H1 (cell line): ENCODE measurements around the gene SKP1. TPM values are rescaled to one million over a fixed set of nuclear protein-coding genes. Genes with fewer than 3 reads are reported as not detected.

ENCODE experiments used
- CTCF ChIA-PET: fragments of 300-600 bp; sonication (Branson Sonifier 250); formaldehyde crosslinking; loops from one replicate; lab custom pipeline; 2021; ENCODE audit not compliant: partially characterized antibody; lab: Charles Lee
- POLR2A ChIA-PET: fragments of 300-600 bp; sonication (Branson Sonifier 250); formaldehyde crosslinking; loops from one replicate; lab custom pipeline; 2021; ENCODE audit warnings: inconsistent platforms; ENCODE audit not compliant: partially characterized antibody; lab: Charles Lee
- DNase-seq, 2 experiments: peaks; one replicate each; pipeline versions ENCODE4 v3.0.0 to v3.0.0-alpha.2; 2010 to 2022; ENCODE audit warnings: low spot score in 2 of 2, low read depth in 1 of 2, mixed read lengths in 1 of 2
- FAIRE-seq: peaks from 2 replicates; lab custom pipeline; 2011; peaks lifted over from hg19 to GRCh38; lab: Jason Lieb, UNC
- H2AFZ ChIP-seq: 2 replicates; pipeline ENCODE4 v1.8.1; 2012; ENCODE audit warnings: low read length, inconsistent platforms
- H2AK5ac ChIP-seq: 2 replicates; pipeline ENCODE4 v1.6.1; 2013; ENCODE audit warnings: low read depth, low read length
- H2BK120ac ChIP-seq: replicated peaks from 2 replicates; pipeline ENCODE3; 2013; ENCODE audit warnings: low read depth, low read length, inconsistent platforms
- H2BK12ac ChIP-seq: 2 replicates; pipeline ENCODE4 v1.6.1; 2013; ENCODE audit warnings: low read depth, low read length
- H2BK15ac ChIP-seq: 2 replicates; pipeline ENCODE4 v1.6.1; 2013; ENCODE audit warnings: low read length
- H2BK20ac ChIP-seq: 2 replicates; pipeline ENCODE4 v1.6.1; 2013; ENCODE audit warnings: low read length
- H2BK5ac ChIP-seq: 2 replicates; pipeline ENCODE4 v1.6.1; 2013; ENCODE audit warnings: low read depth, low read length
- H3K14ac ChIP-seq: 2 replicates; pipeline ENCODE4 v1.6.1; 2013; ENCODE audit warnings: inconsistent platforms; ENCODE audit not compliant: insufficient read length
- H3K18ac ChIP-seq: 2 replicates; pipeline ENCODE4 v1.6.1; 2013; ENCODE audit warnings: low read length; ENCODE audit errors: extremely low read depth
- H3K23ac ChIP-seq: 2 replicates; pipeline ENCODE4 v1.6.1; 2013; ENCODE audit warnings: inconsistent platforms; ENCODE audit not compliant: insufficient read length
- H3K23me2 ChIP-seq: 2 replicates; pipeline ENCODE4 v1.6.1; 2013; ENCODE audit warnings: low read depth, low read length
- H3K27ac ChIP-seq: 2 replicates; pipeline ENCODE4 v1.6.1; 2011; ENCODE audit warnings: low read depth, low read length, inconsistent platforms
- H3K27me3 ChIP-seq, 4 experiments: replicated peaks in 1 of 4; 1 replicate in 1 of 4; 2 replicates in 3 of 4; pipeline versions ENCODE4 v1.6.1 to v1.8.1; 2011 to 2013; ENCODE audit warnings: low read length in 3 of 4, mild to moderate bottlenecking in 3 of 4, inconsistent platforms in 2 of 4, mixed read lengths in 2 of 4, moderate library complexity in 1 of 4; ENCODE audit not compliant: control insufficient read depth in 3 of 4, insufficient read depth in 3 of 4; ENCODE audit errors: extremely low read depth in 1 of 4
- H3K36me3 ChIP-seq, 4 experiments: 2 replicates each; pipeline versions ENCODE4 v1.6.1 to v1.8.1; 2011 to 2013; ENCODE audit warnings: mild to moderate bottlenecking in 4 of 4, low read length in 3 of 4, moderate library complexity in 2 of 4, control low read depth in 1 of 4, inconsistent platforms in 1 of 4; ENCODE audit not compliant: insufficient read depth in 4 of 4, control insufficient read depth in 2 of 4
- H3K4ac ChIP-seq: replicated peaks from 2 replicates; pipeline ENCODE3; 2013; ENCODE audit warnings: low read length, low read depth, mixed read lengths, inconsistent platforms; ENCODE audit not compliant: insufficient read length
- H3K4me1 ChIP-seq, 4 experiments: replicated peaks in 1 of 4; 1 replicate in 1 of 4; 2 replicates in 3 of 4; pipeline versions ENCODE4 v1.6.1 to v1.8.1; 2011 to 2013; ENCODE audit warnings: low read length in 3 of 4, inconsistent platforms in 2 of 4, mixed read lengths in 1 of 4; ENCODE audit not compliant: insufficient read depth in 4 of 4, control insufficient read depth in 3 of 4
- H3K4me2 ChIP-seq, 2 experiments: 2 replicates each; pipeline versions ENCODE4 v1.6.1 to v1.8.1; 2011 to 2013; ENCODE audit warnings: low read depth in 2 of 2, low read length in 2 of 2, control low read depth in 1 of 2, inconsistent platforms in 1 of 2, mild to moderate bottlenecking in 1 of 2; ENCODE audit not compliant: insufficient read depth in 1 of 2
- H3K4me3 ChIP-seq, 4 experiments: fragments of 200-600, 300-600 bp in 1 of 4; sonication (generic), shearing (Covaris generic), sonication (Bioruptor Twin) in 1 of 4; 2 replicates each; pipeline versions ENCODE4 v1.5.1 to v1.8.1; 2011 to 2016; ENCODE audit warnings: low read length in 4 of 4, low read depth in 3 of 4, control low read depth in 2 of 4, inconsistent platforms in 2 of 4, mild to moderate bottlenecking in 2 of 4, mixed read lengths in 1 of 4, moderate library complexity in 1 of 4; ENCODE audit not compliant: insufficient read depth in 2 of 4; ENCODE audit errors: extremely low read depth in 1 of 4
- H3K56ac ChIP-seq: replicated peaks from 2 replicates; pipeline ENCODE3; 2013; ENCODE audit warnings: low read depth, mild to moderate bottlenecking, mixed read lengths, low read length, inconsistent platforms; ENCODE audit not compliant: insufficient read length
- H3K79me1 ChIP-seq: 2 replicates; pipeline ENCODE4 v1.6.1; 2013; ENCODE audit warnings: low read depth, low read length, control low read depth
- H3K79me2 ChIP-seq, 2 experiments: 2 replicates each; pipeline versions ENCODE4 v1.6.1 to v1.8.1; 2012 to 2013; ENCODE audit warnings: low read length in 2 of 2, mild to moderate bottlenecking in 2 of 2, inconsistent platforms in 1 of 2; ENCODE audit not compliant: insufficient read depth in 2 of 2, control insufficient read depth in 1 of 2
- H3K9ac ChIP-seq, 4 experiments: replicated peaks in 1 of 4; 1 replicate in 1 of 4; 2 replicates in 3 of 4; pipeline versions ENCODE4 v1.6.1 to v1.8.1; 2011 to 2013; ENCODE audit warnings: low read depth in 3 of 4, low read length in 3 of 4, control low read depth in 2 of 4, mild to moderate bottlenecking in 2 of 4, moderate library complexity in 2 of 4, inconsistent platforms in 1 of 4; ENCODE audit errors: extremely low read depth in 1 of 4
- H3K9me3 ChIP-seq, 2 experiments: 2 replicates each; pipeline versions ENCODE4 v1.6.1 to v1.8.1; 2012 to 2013; ENCODE audit warnings: mild to moderate bottlenecking in 2 of 2, moderate library complexity in 2 of 2, control low read depth in 1 of 2, inconsistent platforms in 1 of 2, low read depth in 1 of 2, low read length in 1 of 2, mixed read lengths in 1 of 2; ENCODE audit not compliant: insufficient read depth in 2 of 2
- H4K20me1 ChIP-seq, 2 experiments: replicated peaks in 1 of 2; 2 replicates each; pipeline versions ENCODE3 to v1.8.1; 2011 to 2013; ENCODE audit warnings: inconsistent platforms in 2 of 2, low read length in 2 of 2, mild to moderate bottlenecking in 1 of 2; ENCODE audit not compliant: insufficient read depth in 2 of 2, control insufficient read depth in 1 of 2
- H4K5ac ChIP-seq: 2 replicates; pipeline ENCODE4 v1.6.1; 2013; ENCODE audit warnings: low read length, low read depth, mixed read lengths, inconsistent platforms; ENCODE audit not compliant: insufficient read length
- H4K8ac ChIP-seq: 2 replicates; pipeline ENCODE4 v1.8.0; 2013; ENCODE audit warnings: mild to moderate bottlenecking, moderate library complexity, low read length, inconsistent platforms; ENCODE audit not compliant: insufficient read depth; ENCODE audit errors: extremely low read depth
- H4K91ac ChIP-seq: replicated peaks from 2 replicates; pipeline ENCODE3; 2013; ENCODE audit warnings: low read length, mixed read lengths, inconsistent platforms; ENCODE audit not compliant: insufficient read length
- CEBPB ChIP-seq: IDR thresholded peaks from 2 replicates; pipeline ENCODE4 v1.6.1; 2012; ENCODE audit warnings: low read depth, low read length
- EGR1 ChIP-seq: IDR thresholded peaks from 2 replicates; pipeline ENCODE4 v1.6.1; 2011; ENCODE audit warnings: low read depth, low read length, borderline replicate concordance
- EZH2 ChIP-seq: fragments of 200-600 bp; sonication (generic); IDR thresholded peaks from 2 replicates; pipeline ENCODE4 v1.7.1; 2012; ENCODE audit warnings: low read depth, mild to moderate bottlenecking, moderate library complexity, low read length, inconsistent platforms; ENCODE audit not compliant: severe bottlenecking
- JUN ChIP-seq: IDR thresholded peaks from 2 replicates; pipeline ENCODE4 v1.6.1; 2011; ENCODE audit warnings: low read depth, mild to moderate bottlenecking, improper control_type of control experiment, low read length
- KDM4A ChIP-seq: IDR thresholded peaks from one replicate; pipeline ENCODE4 v1.7.1; 2012; ENCODE audit warnings: low read depth, mild to moderate bottlenecking, moderate library complexity, low read length, inconsistent platforms; ENCODE audit not compliant: severe bottlenecking
- POLR2A ChIP-seq, 2 experiments: IDR thresholded peaks; 1 replicate in 1 of 2; 2 replicates in 1 of 2; pipeline ENCODE4 v1.6.1; 2011; ENCODE audit warnings: low read depth in 2 of 2, low read length in 2 of 2, mild to moderate bottlenecking in 2 of 2; ENCODE audit errors: control extremely low read depth in 1 of 2
- TAF1 ChIP-seq: IDR thresholded peaks from 2 replicates; pipeline ENCODE4 v1.6.1; 2011; ENCODE audit warnings: mild to moderate bottlenecking, low read depth, low read length
- WGBS, 2 experiments: shearing (Covaris generic) in 1 of 2; methylation state at CpG; one replicate each; pipeline versions ENCODE4 v1.1.6 to v1.1.7; 2013 to 2015; ENCODE audit warnings: low lambda C conversion rate in 2 of 2, mixed read lengths in 2 of 2, inconsistent platforms in 1 of 2, low coverage in 1 of 2, missing lambda C conversion rate in 1 of 2; ENCODE audit not compliant: insufficient replicate concordance in 2 of 2, insufficient coverage in 1 of 2, insufficient read length in 1 of 2; ENCODE audit errors: extremely low coverage in 1 of 2, missing lambda C conversion rate in 1 of 2; 5-methylcytosine and 5-hydroxymethylcytosine counted together
- polyA plus RNA-seq, 7 experiments: library from polyadenylated mRNA; depleted of rRNA in 3 of 7; stranded (reverse) in 5 of 7; unstranded in 2 of 7; fragments of >200 nt in 5 of 7; fragments of 200-250 nt in 2 of 7; gene quantifications; 1 replicate in 5 of 7; 2 replicates in 1 of 7; 4 replicates in 1 of 7; pipeline versions ENCODE4 v1.2.1 to v1.2.3, GENCODE V29; 2011 to 2013; ENCODE audit warnings: missing spikeins in 2 of 7, mixed read lengths in 2 of 7
- total RNA-seq: library from RNA; stranded (reverse); fragmentation: NEBNext Ultra II Directional; extraction: Animal tissue kit (Norgen Biotek cat#: 25700); gene quantifications from 2 replicates; pipeline ENCODE4 v1.2.1, GENCODE V29; 2021
- TF ChIP-seq, protein P1 (sequence below): IDR thresholded peaks from 2 replicates; pipeline ENCODE4 v1.6.1; 2012; ENCODE audit warnings: low read length, inconsistent platforms
- TF ChIP-seq, protein P2 (sequence below): IDR thresholded peaks from 2 replicates; pipeline ENCODE4 v1.6.1; 2012; ENCODE audit warnings: inconsistent platforms

Gene SKP1
- total and polyA plus RNA-seq, 2 of the 8 experiments (the other 6 are each of a cell fraction or from before 2014, with no cell fraction given), result 163 to 332 TPM

DNA sequence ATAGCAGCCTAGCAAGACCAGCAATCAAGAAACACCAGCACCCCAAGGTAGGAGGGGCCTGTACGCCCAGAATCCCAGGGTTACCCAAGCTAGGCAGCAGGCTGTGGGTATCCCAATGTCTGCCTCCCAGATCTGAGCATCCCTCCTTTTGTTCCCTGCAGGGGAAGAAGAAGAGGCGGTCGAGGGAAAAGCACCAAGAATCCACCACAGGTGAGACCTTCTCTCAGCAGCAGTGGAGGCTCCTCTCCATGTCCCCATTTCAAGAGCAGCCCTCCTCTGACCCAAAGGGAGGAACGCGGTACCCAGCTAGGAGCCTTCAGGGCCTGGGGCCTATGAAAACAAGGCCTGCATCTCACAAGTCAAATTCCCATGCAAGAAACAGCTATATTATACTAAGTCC, 33.3 kb downstream of the SKP1 start:
- Histone ChIP-seq H3K4me1 (no peaks in the 10 kb centered on the region; a peak in 2 of 7 replicates), H3K36me3 (peaks cover 4 to 17% (median 12%) of the 10 kb centered on the region in 4 experiments; a peak in 6 of 8 replicates), H3K27me3 (no peaks in the 10 kb centered on the region), H3K79me1 (peaks cover 18% of the 10 kb centered on the region), H3K4me2 (no peak overlapping the region), H2BK12ac (no peak overlapping the region), H2BK5ac (no peak overlapping the region), H2AFZ (no peak overlapping the region), H3K9ac (no peak overlapping the region), H3K4me3 (no peak overlapping the region), H2BK20ac (no peak overlapping the region), H3K9me3 (no peaks in the 10 kb centered on the region), H2BK15ac (no peak overlapping the region), H3K79me2 (0 out of 4 replicates have a peak, but pooled peaks cover 0 to 3% of the 10 kb centered on the region in 2 experiments), H3K23me2 (no peaks in the 10 kb centered on the region), H2BK120ac (no peak overlapping the region), H3K56ac (no peak overlapping the region), H4K8ac (no peak overlapping the region), H3K4ac (no peak overlapping the region), H4K20me1 (peaks cover 16 to 46% of the 10 kb centered on the region in 2 experiments), H3K23ac (no peak overlapping the region), H4K91ac (no peak overlapping the region), H3K27ac (no peak overlapping the region), H2AK5ac (no peak overlapping the region), H3K18ac (no peak overlapping the region), H3K14ac (no peak overlapping the region), H4K5ac (no peak overlapping the region)
- FAIRE-seq (no peak), DNase-seq (peak in 1 of 2 experiments; percentile 38)
- ChIA-PET POLR2A (interaction anchor here (0.7 to 1.5 kb wide), 5 partner anchors 9 to 104 kb away, joined by 3 read pairs; partner anchors contain the start of gene SKP1), CTCF (interaction anchor here (0.7 to 24.3 kb wide), 11 partner anchors 8 to 146 kb away, joined by 3 to 629 read pairs (median 5); no protein-coding TSS in a partner anchor)
- TF ChIP-seq POLR2A (IDR thresholded peaks at IDR 0.05; ENCODE audit: control extremely low read depth in 1 of 2, low read depth in 2 of 2, low read length in 2 of 2) (no peak), EZH2 (no peak), JUN (no peak), EGR1 (no peak), KDM4A (no peak), CEBPB (no peak), TAF1 (no peak)
- TF ChIP-seq, protein P1, sequence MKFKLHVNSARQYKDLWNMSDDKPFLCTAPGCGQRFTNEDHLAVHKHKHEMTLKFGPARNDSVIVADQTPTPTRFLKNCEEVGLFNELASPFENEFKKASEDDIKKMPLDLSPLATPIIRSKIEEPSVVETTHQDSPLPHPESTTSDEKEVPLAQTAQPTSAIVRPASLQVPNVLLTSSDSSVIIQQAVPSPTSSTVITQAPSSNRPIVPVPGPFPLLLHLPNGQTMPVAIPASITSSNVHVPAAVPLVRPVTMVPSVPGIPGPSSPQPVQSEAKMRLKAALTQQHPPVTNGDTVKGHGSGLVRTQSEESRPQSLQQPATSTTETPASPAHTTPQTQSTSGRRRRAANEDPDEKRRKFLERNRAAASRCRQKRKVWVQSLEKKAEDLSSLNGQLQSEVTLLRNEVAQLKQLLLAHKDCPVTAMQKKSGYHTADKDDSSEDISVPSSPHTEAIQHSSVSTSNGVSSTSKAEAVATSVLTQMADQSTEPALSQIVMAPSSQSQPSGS, result no peak
- TF ChIP-seq, protein P2, sequence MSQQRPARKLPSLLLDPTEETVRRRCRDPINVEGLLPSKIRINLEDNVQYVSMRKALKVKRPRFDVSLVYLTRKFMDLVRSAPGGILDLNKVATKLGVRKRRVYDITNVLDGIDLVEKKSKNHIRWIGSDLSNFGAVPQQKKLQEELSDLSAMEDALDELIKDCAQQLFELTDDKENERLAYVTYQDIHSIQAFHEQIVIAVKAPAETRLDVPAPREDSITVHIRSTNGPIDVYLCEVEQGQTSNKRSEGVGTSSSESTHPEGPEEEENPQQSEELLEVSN, result no peak
- WGBS, 2 experiments, result 95% methylated on average over 5 of the region's 5 CpGs; no CpG with 5 or more reads in 1 of the 2 experiments
